Stimulated activated CD4-positive, alpha-beta T cell treated with anti-CD3 and anti-CD28 coated beads, Interleukin-1b, Interleukin-23, amount 100 ng/mL, for 4 hours (primary cell): Measurements from ENCODE around the gene RNF215.

Experiments used
- DNase-seq, 2 donors: peaks; one replicate each; pipeline ENCODE4 v3.0.0-alpha.2; 2020; ENCODE audit warnings: low read depth in 2 of 2

The RNF215 gene

GRCh38 chr22:30332551-30332950 lies 54.7 kb downstream of the RNF215 start:
- no peak for DNase-seq
